HEK293 (cell line): ENCODE results near the gene HS1BP3.

Experiments used
- CTCF ChIA-PET: fragments of 350-600 bp; formaldehyde crosslinking; extraction: SDS; loops from one replicate; lab custom pipeline; 2021; ENCODE audit warnings: antibody characterized with exemption; lab: Yijun Ruan, JAX
- POLR2A ChIA-PET: fragments of 300-600 bp; formaldehyde crosslinking; extraction: SDS; loops from one replicate; lab custom pipeline; 2020; ENCODE audit warnings: antibody characterized with exemption, inconsistent platforms; lab: Yijun Ruan, JAX
- H3K27ac ChIP-seq: fragments of 200-500 bp; sonication (Bioruptor generic); 2 replicates; pipeline ENCODE4 v1.5.1; 2014; ENCODE audit warnings: low read depth, low read length, control low read depth, inconsistent platforms; ENCODE audit errors: extremely low read depth
- H3K36me3 ChIP-seq, 2 experiments: fragments of 200-500 bp in 1 of 2; sonication (Bioruptor generic) in 1 of 2; 1 replicate in 1 of 2; 2 replicates in 1 of 2; pipeline ENCODE4 v1.5.1; 2014 to 2017; ENCODE audit warnings: inconsistent platforms in 2 of 2, low read length in 2 of 2; ENCODE audit not compliant: control insufficient read depth in 2 of 2, insufficient read depth in 1 of 2
- H3K4me1 ChIP-seq: fragments of 200-500 bp; sonication (Bioruptor generic); 2 replicates; pipeline ENCODE4 v1.5.1; 2014; ENCODE audit warnings: mild to moderate bottlenecking, low read length, inconsistent platforms; ENCODE audit not compliant: control insufficient read depth, insufficient read depth
- H3K4me3 ChIP-seq: 2 replicates; pipeline ENCODE4 v1.5.1; 2011; ENCODE audit warnings: low read depth, mild to moderate bottlenecking, control low read depth, low read length, moderate library complexity
- H3K9me3 ChIP-seq: fragments of 200-500 bp; sonication (Bioruptor generic); 2 replicates; pipeline ENCODE4 v1.5.1; 2014; ENCODE audit warnings: low read depth, low read length, inconsistent platforms; ENCODE audit not compliant: control insufficient read depth, insufficient read depth
- ATF2 ChIP-seq: fragments of 450-650 bp; formaldehyde crosslinking; IDR thresholded peaks from 2 replicates; pipeline ENCODE4 v1.5.1; 2016; ENCODE audit warnings: missing biosample characterization, missing genetic modification characterization, low read depth
- GLI4 ChIP-seq: fragments of 450-650 bp; formaldehyde crosslinking; IDR thresholded peaks from 2 replicates; pipeline ENCODE4 v1.5.1; 2016; ENCODE audit warnings: missing biosample characterization, missing genetic modification characterization
- INSM2 ChIP-seq: fragments of 450-650 bp; formaldehyde crosslinking; IDR thresholded peaks from 2 replicates; pipeline ENCODE4 v1.5.1; 2016; ENCODE audit warnings: missing biosample characterization, missing genetic modification characterization
- MYNN ChIP-seq: fragments of 450-650 bp; formaldehyde crosslinking; IDR thresholded peaks from 2 replicates; pipeline ENCODE4 v1.5.1; 2016; ENCODE audit warnings: missing biosample characterization, missing genetic modification characterization, borderline replicate concordance
- PRDM2 ChIP-seq: fragments of 450-650 bp; formaldehyde crosslinking; IDR thresholded peaks from 2 replicates; pipeline ENCODE4 v1.5.1; 2016; ENCODE audit warnings: missing biosample characterization, missing genetic modification characterization, borderline replicate concordance
- RBAK ChIP-seq: fragments of 450-650 bp; formaldehyde crosslinking; IDR thresholded peaks from 2 replicates; pipeline ENCODE4 v1.5.1; 2016; ENCODE audit warnings: missing biosample characterization, missing genetic modification characterization
- SALL2 ChIP-seq: fragments of 450-650 bp; formaldehyde crosslinking; IDR thresholded peaks from 2 replicates; pipeline ENCODE4 v1.5.0; 2017; ENCODE audit warnings: missing biosample characterization, mild to moderate bottlenecking, missing genetic modification characterization, borderline replicate concordance
- ZBTB21 ChIP-seq: fragments of 450-650 bp; formaldehyde crosslinking; IDR thresholded peaks from 2 replicates; pipeline ENCODE4 v1.5.1; 2017; ENCODE audit warnings: missing biosample characterization, missing genetic modification characterization
- ZBTB44 ChIP-seq: fragments of 450-650 bp; IDR thresholded peaks from 2 replicates; pipeline ENCODE4 v1.5.1; 2018; ENCODE audit warnings: missing biosample characterization, mild to moderate bottlenecking, missing genetic modification characterization
- ZNF132 ChIP-seq: fragments of 450-650 bp; formaldehyde crosslinking; IDR thresholded peaks from 2 replicates; pipeline ENCODE4 v1.5.1; 2017; ENCODE audit warnings: missing biosample characterization, missing genetic modification characterization, borderline replicate concordance
- ZNF157 ChIP-seq: fragments of 450-650 bp; formaldehyde crosslinking; IDR thresholded peaks from 2 replicates; pipeline ENCODE4 v1.5.1; 2016; ENCODE audit warnings: missing biosample characterization, missing genetic modification characterization
- ZNF184 ChIP-seq: fragments of 450-650 bp; IDR thresholded peaks from 2 replicates; pipeline ENCODE4 v1.5.1; 2018; ENCODE audit warnings: missing biosample characterization, mild to moderate bottlenecking, missing genetic modification characterization
- ZNF214 ChIP-seq: fragments of 450-650 bp; formaldehyde crosslinking; IDR thresholded peaks from 2 replicates; pipeline ENCODE4 v1.5.1; 2017; ENCODE audit warnings: missing biosample characterization, mild to moderate bottlenecking, missing genetic modification characterization, borderline replicate concordance
- ZNF341 ChIP-seq: fragments of 450-650 bp; formaldehyde crosslinking; IDR thresholded peaks from 2 replicates; pipeline ENCODE4; 2016; ENCODE audit warnings: low read depth, missing biosample characterization, missing genetic modification characterization
- ZNF350 ChIP-seq: fragments of 450-650 bp; formaldehyde crosslinking; IDR thresholded peaks from 2 replicates; pipeline ENCODE4 v1.5.0; 2017; ENCODE audit warnings: missing biosample characterization, mild to moderate bottlenecking, missing genetic modification characterization
- ZNF404 ChIP-seq: fragments of 450-650 bp; formaldehyde crosslinking; IDR thresholded peaks from 2 replicates; pipeline ENCODE4 v1.5.1; 2017; ENCODE audit warnings: missing biosample characterization, missing genetic modification characterization
- ZNF423 ChIP-seq: fragments of 450-650 bp; formaldehyde crosslinking; IDR thresholded peaks from 2 replicates; pipeline ENCODE4 v1.5.1; 2016; ENCODE audit warnings: missing biosample characterization, missing genetic modification characterization
- ZNF48 ChIP-seq: fragments of 450-650 bp; formaldehyde crosslinking; IDR thresholded peaks from 2 replicates; pipeline ENCODE4 v1.5.1; 2016; ENCODE audit warnings: missing biosample characterization, missing genetic modification characterization
- ZNF514 ChIP-seq: fragments of 450-650 bp; formaldehyde crosslinking; IDR thresholded peaks from 2 replicates; pipeline ENCODE4 v1.5.1; 2016; ENCODE audit warnings: missing biosample characterization, missing genetic modification characterization
- ZNF521 ChIP-seq: fragments of 450-650 bp; formaldehyde crosslinking; IDR thresholded peaks from 2 replicates; pipeline ENCODE4 v1.5.1; 2017; ENCODE audit warnings: missing biosample characterization, mild to moderate bottlenecking, missing genetic modification characterization
- ZNF561 ChIP-seq: fragments of 450-650 bp; IDR thresholded peaks from 2 replicates; pipeline ENCODE4 v1.5.1; 2018; ENCODE audit warnings: missing biosample characterization, missing genetic modification characterization, borderline replicate concordance
- ZNF585B ChIP-seq: fragments of 450-650 bp; formaldehyde crosslinking; IDR thresholded peaks from 2 replicates; pipeline ENCODE4 v1.5.1; 2016; ENCODE audit warnings: missing biosample characterization, missing genetic modification characterization
- ZNF830 ChIP-seq: fragments of 450-650 bp; IDR thresholded peaks from 2 replicates; pipeline ENCODE4 v1.5.0; 2018; ENCODE audit warnings: missing biosample characterization, missing genetic modification characterization, low read depth, mild to moderate bottlenecking, moderate library complexity
- ZSCAN23 ChIP-seq: fragments of 450-650 bp; formaldehyde crosslinking; IDR thresholded peaks from 2 replicates; pipeline ENCODE4 v1.5.1; 2016; ENCODE audit warnings: missing biosample characterization, missing genetic modification characterization
- TF ChIP-seq, protein P1 (sequence below): fragments of 450-650 bp; formaldehyde crosslinking; IDR thresholded peaks from 2 replicates; pipeline ENCODE4 v1.5.1; 2017; ENCODE audit warnings: missing biosample characterization, missing genetic modification characterization

Gene HS1BP3

GRCh38 chr2:20638014-20638413, 12.9 kb downstream of the HS1BP3 start (continued):
- TF ChIP-seq ZNF830 (tag by site-specific recombination) (no peak), ZNF184 (no peak), ZNF214 (tag by site-specific recombination) (no peak), ZNF48 (no peak), ZNF561 (tag by site-specific recombination) (no peak), GLI4 (tag by site-specific recombination) (no peak), MYNN (tag by site-specific recombination) (no peak), ZNF423 (tag by site-specific recombination) (no peak), ZNF132 (tag by site-specific recombination) (no peak)
- TF ChIP-seq, protein P1, sequence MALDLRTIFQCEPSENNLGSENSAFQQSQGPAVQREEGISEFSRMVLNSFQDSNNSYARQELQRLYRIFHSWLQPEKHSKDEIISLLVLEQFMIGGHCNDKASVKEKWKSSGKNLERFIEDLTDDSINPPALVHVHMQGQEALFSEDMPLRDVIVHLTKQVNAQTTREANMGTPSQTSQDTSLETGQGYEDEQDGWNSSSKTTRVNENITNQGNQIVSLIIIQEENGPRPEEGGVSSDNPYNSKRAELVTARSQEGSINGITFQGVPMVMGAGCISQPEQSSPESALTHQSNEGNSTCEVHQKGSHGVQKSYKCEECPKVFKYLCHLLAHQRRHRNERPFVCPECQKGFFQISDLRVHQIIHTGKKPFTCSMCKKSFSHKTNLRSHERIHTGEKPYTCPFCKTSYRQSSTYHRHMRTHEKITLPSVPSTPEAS (tag by site-specific recombination): no peak

DNA sequence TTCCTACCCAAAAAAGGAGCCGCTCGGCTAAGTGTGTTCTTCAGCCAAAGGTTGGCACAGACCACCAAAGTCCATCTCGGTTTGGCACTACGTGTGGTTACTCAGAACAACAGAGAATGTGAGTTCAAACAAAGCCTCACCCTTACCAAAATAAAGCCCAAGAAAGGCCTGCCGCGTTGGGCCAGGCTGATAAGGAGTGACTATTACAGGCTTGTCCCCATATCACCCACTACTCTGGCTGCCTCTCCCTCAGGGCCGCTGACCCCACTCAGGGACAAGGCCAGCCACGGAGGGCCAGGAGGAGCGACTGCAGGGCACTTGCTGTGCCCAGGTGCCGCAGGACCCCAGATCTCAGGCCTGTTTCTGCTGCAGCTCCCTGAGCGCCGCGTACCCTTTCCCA, 13.8 kb downstream of the HS1BP3 start:
- ChIA-PET POLR2A (interaction anchor here (1.8 kb wide), 1 partner anchor 190 kb away, joined by 5 read pairs; the partner anchor contains the start of gene RHOB), CTCF (interaction anchor here (0.5 to 5.4 kb wide), 8 partner anchors 12 to 361 kb away, joined by 3 to 66 read pairs (median 3); no protein-coding TSS in a partner anchor)

More for the DNA sequence above, 13.8 kb downstream of the HS1BP3 start:
- Histone ChIP-seq H3K36me3 (peaks cover 0 to 69% of the 10 kb centered on the region in 2 experiments; a peak in 1 of 3 replicates), H3K9me3 (no peaks in the 10 kb centered on the region), H3K4me1 (0 out of 2 replicates have a peak, but pooled peaks cover 5% of the 10 kb centered on the region), H3K27ac (no peak overlapping the region), H3K4me3 (no peak overlapping the region)
- no peak for TF ChIP-seq SALL2
- no peak for TF ChIP-seq ZBTB44
- no peak for TF ChIP-seq ZNF350 (tag by site-specific recombination)
- TF ChIP-seq ZBTB21: no peak
- no peak for TF ChIP-seq ZNF404
- no peak for TF ChIP-seq RBAK (tag by site-specific recombination)
- TF ChIP-seq ZNF585B (tag by site-specific recombination): no peak
- TF ChIP-seq ZNF341: no peak
- TF ChIP-seq ZSCAN23 (tag by site-specific recombination): no peak
- no peak for TF ChIP-seq ZNF514
- no peak for TF ChIP-seq ATF2 (tag by site-specific recombination)
- TF ChIP-seq PRDM2 (tag by site-specific recombination): no peak
- no peak for TF ChIP-seq ZNF157
- no peak for TF ChIP-seq ZNF521 (tag by site-specific recombination)
- no peak for TF ChIP-seq INSM2 (tag by site-specific recombination)
